Stimulated activated CD4-positive, alpha-beta T cell treated with anti-CD3 and anti-CD28 coated beads, Interleukin-12 subunit alpha, Interleukin-12 subunit beta, amount 100 ng/mL, for 48 hours (primary cell): ENCODE measurements around the gene TXNDC11.

Experiments
- DNase-seq, 3 donors: peaks; one replicate each; pipeline ENCODE4 v3.0.0-alpha.2; 2020; ENCODE audit warnings: low read depth in 2 of 3, low spot score in 1 of 3

Gene TXNDC11

DNA sequence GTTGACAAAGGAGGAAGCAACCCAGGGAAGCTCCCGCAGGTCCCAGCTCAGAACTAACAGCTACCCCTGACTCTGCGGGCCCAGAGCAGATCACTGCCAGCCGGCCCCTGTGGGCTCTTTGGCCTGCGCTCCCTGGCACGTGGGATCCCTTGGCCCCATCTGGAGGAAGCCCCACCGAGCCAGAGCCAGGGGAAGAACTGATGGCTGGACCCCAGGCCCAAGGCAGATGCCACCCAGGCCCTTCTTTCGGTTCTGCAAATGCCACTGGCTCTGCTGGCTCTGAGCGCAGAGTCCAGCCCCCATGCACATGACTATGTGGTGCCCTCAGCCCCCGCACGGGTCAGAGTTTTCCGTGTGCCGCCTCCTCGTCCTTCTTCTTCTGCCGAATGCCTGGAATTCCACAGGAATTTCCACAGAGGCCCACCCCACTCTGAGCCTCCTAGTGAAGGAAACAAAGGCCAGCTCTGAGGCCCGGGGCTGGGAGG, 110.2 kb downstream of the TXNDC11 start:
- DNase-seq, result no peak

DNA sequence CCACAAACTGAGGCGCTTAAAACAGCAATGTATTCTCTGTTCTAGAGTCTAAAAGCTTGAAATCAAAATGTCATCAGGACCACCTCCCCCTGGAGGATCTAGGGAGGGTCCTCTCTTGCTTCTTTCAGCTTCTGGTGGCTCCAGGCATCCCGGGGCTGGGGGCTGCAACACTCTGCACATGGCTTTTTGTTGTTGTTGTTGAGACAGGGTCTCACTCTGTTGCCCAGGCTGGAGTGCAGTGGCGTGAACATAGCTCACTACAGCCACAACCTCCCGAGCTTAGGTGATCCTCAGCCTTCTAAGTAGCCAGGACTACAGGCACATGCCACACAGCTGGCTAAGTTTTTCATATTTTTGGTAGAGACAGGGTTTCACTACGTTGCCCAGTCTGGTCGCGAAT, 111.4 kb downstream of the TXNDC11 start:
- DNase-seq, result no peak

DNA sequence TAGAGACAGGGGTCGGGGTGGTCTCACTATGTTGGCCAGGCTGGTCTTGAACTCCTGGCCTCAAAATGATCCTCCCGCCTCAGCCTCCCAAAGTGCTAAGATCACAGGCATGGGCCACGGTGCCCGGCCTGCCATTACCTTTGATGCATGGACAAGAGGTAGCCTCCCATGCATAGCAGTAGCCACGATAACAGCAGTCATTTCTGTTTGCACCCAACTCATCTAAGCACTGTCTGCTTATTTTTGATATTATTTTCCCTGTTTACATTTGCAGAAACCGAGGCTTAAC, 111.9 kb downstream of the TXNDC11 start:
- DNase-seq, result no peak

GRCh38 chr16:11630046-11630767, 112.5 kb downstream of the TXNDC11 start:
- DNase-seq, result no peak
